Measurements from ENCODE around the gene NELFA.

Gene NELFA

DNA sequence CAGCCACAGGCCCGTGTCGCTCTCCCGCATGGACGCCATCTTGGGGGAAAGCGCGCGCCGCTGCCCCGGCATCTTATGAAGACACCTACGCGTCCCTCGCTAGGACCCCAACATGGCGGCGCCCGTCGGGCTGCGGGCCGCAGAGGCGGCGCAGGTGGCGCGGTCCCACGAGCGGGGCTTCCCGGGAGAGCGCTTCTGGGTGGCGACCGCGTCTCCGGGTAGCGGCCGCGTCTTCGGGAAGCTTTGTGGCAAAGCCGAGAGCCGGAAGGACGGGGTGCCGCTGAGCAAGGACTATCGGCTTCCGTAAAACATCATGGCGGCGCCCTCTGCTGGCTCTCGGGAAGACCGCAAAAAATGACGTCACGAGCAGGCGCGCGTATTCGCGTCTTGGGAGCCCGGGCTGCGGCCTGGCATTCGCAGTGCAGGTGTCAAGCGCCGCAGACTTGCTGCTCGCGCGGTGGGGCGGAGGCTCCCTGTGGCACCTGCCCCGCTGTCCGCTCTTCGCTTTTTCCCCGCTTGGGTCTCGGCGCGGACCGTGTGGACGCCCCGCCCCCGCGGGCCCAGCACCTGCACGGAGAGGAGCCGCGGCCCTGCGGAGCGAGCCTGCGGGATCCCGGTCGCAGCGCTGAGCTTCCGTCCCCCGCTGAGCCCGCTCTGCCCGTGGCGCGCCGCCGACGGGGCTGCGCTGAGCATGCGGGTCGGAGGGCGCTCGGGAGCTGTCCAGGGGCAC is at the start of gene NELFA:
Gene NELFA, minus strand, starts transcription at position 54 of the 730 bp plus-strand sequence. Its CDS starts 15 bp downstream, at position 39.
- no peaks in the 10 kb centered on the region for H3K27me3 ChIP-seq (replicated peaks)
- peak within 1 kb of the TSS; percentile 100 for H3K4me3 ChIP-seq (ENCODE audit: low read depth, low read length)
- peak; percentile 84 for DNase-seq
- TF ChIP-seq, protein P1, sequence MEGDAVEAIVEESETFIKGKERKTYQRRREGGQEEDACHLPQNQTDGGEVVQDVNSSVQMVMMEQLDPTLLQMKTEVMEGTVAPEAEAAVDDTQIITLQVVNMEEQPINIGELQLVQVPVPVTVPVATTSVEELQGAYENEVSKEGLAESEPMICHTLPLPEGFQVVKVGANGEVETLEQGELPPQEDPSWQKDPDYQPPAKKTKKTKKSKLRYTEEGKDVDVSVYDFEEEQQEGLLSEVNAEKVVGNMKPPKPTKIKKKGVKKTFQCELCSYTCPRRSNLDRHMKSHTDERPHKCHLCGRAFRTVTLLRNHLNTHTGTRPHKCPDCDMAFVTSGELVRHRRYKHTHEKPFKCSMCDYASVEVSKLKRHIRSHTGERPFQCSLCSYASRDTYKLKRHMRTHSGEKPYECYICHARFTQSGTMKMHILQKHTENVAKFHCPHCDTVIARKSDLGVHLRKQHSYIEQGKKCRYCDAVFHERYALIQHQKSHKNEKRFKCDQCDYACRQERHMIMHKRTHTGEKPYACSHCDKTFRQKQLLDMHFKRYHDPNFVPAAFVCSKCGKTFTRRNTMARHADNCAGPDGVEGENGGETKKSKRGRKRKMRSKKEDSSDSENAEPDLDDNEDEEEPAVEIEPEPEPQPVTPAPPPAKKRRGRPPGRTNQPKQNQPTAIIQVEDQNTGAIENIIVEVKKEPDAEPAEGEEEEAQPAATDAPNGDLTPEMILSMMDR (IDR thresholded peaks at IDR 0.05; ENCODE audit: low read depth, low read length, missing control alignments): peak; percentile 37
- H3K27ac ChIP-seq: peak within 1 kb of the TSS; percentile 99
- peaks cover 4% of the 10 kb centered on the region for H3K36me3 ChIP-seq (replicated peaks)
- in situ Hi-C loops (cut with HindIII; ENCODE audit: low pct_ligation_motif_present, low sequenced_read_pairs): no loop called here

DNA sequence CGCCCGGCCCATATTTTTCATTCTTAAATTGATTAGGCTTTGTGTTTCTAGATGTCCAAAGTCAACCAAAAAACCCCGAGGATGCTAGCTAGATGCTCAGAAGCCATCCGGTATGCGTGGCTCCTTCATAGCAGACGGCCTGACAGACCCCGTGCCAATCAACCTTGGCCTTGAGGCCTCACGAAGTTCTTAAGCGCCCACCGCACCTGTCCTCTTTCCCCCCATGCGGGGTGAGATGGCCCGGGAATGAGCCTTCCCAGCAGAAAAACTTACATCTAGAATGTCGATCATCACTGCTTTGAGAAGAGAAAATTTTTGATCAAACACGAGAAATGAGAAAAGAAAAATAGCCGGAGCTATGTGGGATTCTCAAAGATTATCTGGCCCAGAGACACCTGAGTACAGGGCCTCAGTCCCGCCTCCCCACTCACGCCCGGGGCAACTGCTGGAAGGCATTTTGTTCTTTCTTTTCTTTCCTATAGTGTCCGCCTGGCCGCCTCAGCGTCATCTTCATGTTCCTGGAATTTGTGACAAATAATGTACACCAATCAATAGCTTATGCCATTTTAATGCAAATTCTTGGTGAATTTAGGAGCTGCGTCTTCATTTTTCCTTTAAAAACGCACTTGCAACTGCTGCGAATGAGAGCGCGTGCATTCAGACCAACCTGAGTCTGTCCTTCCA is 48.8 kb upstream of the NELFA start:
- Histone ChIP-seq H3K27me3 (replicated peaks) (peaks cover 32% of the 10 kb centered on the region), H3K27ac (no peak overlapping the region), H3K36me3 (replicated peaks) (no peaks in the 10 kb centered on the region), H3K4me3 (ENCODE audit: low read depth, low read length) (no peak overlapping the region)
- in situ Hi-C loops (cut with HindIII; ENCODE audit: low pct_ligation_motif_present, low sequenced_read_pairs): no loop called here
- DNase-seq: no peak
- TF ChIP-seq, protein P1 (IDR thresholded peaks at IDR 0.05; ENCODE audit: low read depth, low read length, missing control alignments): no peak

DNA sequence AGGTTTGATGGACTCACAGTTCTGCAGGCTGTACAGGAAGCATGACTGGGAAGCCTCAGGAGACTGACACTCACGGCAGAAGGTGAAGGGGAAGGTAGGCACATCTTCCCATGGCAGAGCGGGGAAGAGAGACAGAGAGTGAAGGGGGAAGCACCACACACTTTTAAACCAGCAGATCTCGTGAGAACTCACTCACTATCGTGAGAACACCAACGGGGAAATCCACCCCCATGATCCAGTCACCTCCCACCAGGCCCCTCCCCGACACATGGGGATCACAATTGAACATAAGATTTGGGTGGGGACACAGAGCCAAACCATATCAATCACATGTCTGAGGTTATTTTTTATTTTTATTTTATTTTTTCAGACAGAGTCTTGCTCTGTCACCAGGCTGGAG is 45.4 kb upstream of the NELFA start:
- H3K27me3 ChIP-seq (replicated peaks): peaks cover 22% of the 10 kb centered on the region
- no peaks in the 10 kb centered on the region for H3K36me3 ChIP-seq (replicated peaks)
- in situ Hi-C loops (cut with HindIII; ENCODE audit: low pct_ligation_motif_present, low sequenced_read_pairs): no loop called here
- DNase-seq: no peak
- no peak overlapping the region for H3K27ac ChIP-seq
- TF ChIP-seq, protein P1 (IDR thresholded peaks at IDR 0.05; ENCODE audit: low read depth, low read length, missing control alignments): no peak
- H3K4me3 ChIP-seq (ENCODE audit: low read depth, low read length): no peak overlapping the region

DNA sequence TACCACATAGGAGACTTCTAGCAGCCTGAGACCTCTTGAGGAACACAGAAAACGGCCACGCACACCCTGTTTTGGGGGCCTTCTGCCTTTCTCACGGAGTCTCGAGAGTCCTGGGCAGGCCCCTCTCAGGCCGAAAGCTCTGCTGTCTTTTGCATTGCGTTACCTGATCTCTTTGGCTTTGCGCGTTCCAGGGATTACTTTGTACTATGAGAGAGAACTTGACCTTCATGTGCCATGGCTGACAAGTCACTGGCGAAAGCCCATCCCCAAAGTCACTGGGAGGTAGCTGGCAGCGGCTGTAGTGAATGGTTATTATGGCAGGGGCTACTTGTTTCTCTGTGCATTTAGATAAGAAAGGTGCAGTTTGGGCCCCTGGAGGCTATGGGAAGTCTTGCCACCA is 42.3 kb upstream of the NELFA start:
- H3K4me3 ChIP-seq (ENCODE audit: low read depth, low read length): no peak overlapping the region
- H3K27me3 ChIP-seq (replicated peaks): peaks cover 5% of the 10 kb centered on the region
- no peaks in the 10 kb centered on the region for H3K36me3 ChIP-seq (replicated peaks)
- no peak overlapping the region for H3K27ac ChIP-seq
- in situ Hi-C loops (cut with HindIII; ENCODE audit: low pct_ligation_motif_present, low sequenced_read_pairs): no loop called here
- no peak for DNase-seq
- TF ChIP-seq, protein P1 (IDR thresholded peaks at IDR 0.05; ENCODE audit: low read depth, low read length, missing control alignments): no peak

DNA sequence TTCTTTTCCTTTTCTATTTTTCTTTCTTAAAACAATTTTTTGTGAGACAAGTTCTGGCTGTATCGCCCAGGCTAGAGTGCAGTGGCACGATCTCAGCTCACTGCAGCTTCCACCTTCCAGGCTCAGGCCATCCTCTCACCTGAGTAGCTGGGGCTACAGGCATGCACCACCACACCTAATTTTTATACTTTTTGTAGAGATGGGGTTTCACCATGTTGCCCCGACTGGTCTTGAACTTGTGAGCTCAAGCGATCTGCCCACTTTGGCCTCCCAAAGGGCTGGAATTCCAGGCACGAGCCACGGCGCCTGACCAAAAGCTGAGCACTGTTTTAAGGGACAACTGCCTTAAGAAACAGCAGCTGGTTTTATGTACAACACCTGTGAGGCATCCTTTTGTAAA is 41.0 kb upstream of the NELFA start:
- DNase-seq: no peak
- H3K27me3 ChIP-seq (replicated peaks): peaks cover 5% of the 10 kb centered on the region
- TF ChIP-seq, protein P1 (IDR thresholded peaks at IDR 0.05; ENCODE audit: low read depth, low read length, missing control alignments): no peak

More for the DNA sequence above, 41.0 kb upstream of the NELFA start:
- no peaks in the 10 kb centered on the region for H3K36me3 ChIP-seq (replicated peaks)
- in situ Hi-C loops (cut with HindIII; ENCODE audit: low pct_ligation_motif_present, low sequenced_read_pairs): no loop called here
- no peak overlapping the region for H3K4me3 ChIP-seq (ENCODE audit: low read depth, low read length)
- H3K27ac ChIP-seq: no peak overlapping the region

All from brain microvascular endothelial cell (primary cell).